Mononuclear cell (primary cell): ENCODE measurements around the gene PDCD1LG2. TPM values are rescaled to one million over a fixed set of nuclear protein-coding genes. Genes with fewer than 3 reads are reported as not detected.
"Not testable (repeated sequence)": the region's sequence is repeated elsewhere in the genome, so short reads cannot be mapped to it uniquely, and the experiment has no call there.

Source experiments
- H3K27me3 ChIP-seq: 2 replicates; pipeline ENCODE4 v1.6.0; 2011; ENCODE audit warnings: low read length, control low read depth; ENCODE audit not compliant: insufficient read depth
- H3K4me1 ChIP-seq: 2 replicates; pipeline ENCODE4 v1.5.1; 2011; ENCODE audit warnings: mild to moderate bottlenecking, low read length, control low read depth; ENCODE audit not compliant: insufficient read depth
- H3K4me3 ChIP-seq: 2 replicates; pipeline ENCODE4 v1.5.1; 2011; ENCODE audit warnings: mild to moderate bottlenecking, low read length, moderate library complexity
- H3K9me3 ChIP-seq: 2 replicates; pipeline ENCODE4 v1.5.1; 2011; ENCODE audit warnings: low read depth, mild to moderate bottlenecking, control low read depth, low read length
- total RNA-seq: library from RNA; depleted of rRNA; stranded (reverse); fragments of >200 nt; gene quantifications from one replicate; pipeline ENCODE4 v1.2.3, GENCODE V29; 2012

The PDCD1LG2 gene
- not detected for total RNA-seq

GRCh38 chr9:5510360-5510931 is at the start of gene PDCD1LG2:
Gene PDCD1LG2, plus strand, starts transcription at chr9:5510531. Its CDS starts 12,016 bp downstream, at chr9:5522547.
- Histone ChIP-seq H3K4me3 (no peak within 1 kb of the TSS), H3K4me1 (peaks cover 40% of the 10 kb centered on the region), H3K27me3 (no peaks in the 10 kb centered on the region), H3K9me3 (no peaks in the 10 kb centered on the region)

GRCh38 chr9:5464831-5465330 is 45.5 kb upstream of the PDCD1LG2 start:
- H3K27me3 ChIP-seq, H3K4me3 ChIP-seq, H3K9me3 ChIP-seq: not testable (repeated sequence)
- peaks cover 23% of the 10 kb centered on the region for H3K4me1 ChIP-seq

GRCh38 chr9:5466005-5466404 is 44.3 kb upstream of the PDCD1LG2 start:
- no peak overlapping the region for H3K4me3 ChIP-seq
- no peaks in the 10 kb centered on the region for H3K9me3 ChIP-seq
- no peaks in the 10 kb centered on the region for H3K27me3 ChIP-seq
- H3K4me1 ChIP-seq = peaks cover 17% of the 10 kb centered on the region

GRCh38 chr9:5466766-5467165 is 43.6 kb upstream of the PDCD1LG2 start:
- Histone ChIP-seq H3K4me1 (peaks cover 17% of the 10 kb centered on the region), H3K27me3 (no peaks in the 10 kb centered on the region), H3K9me3 (no peaks in the 10 kb centered on the region), H3K4me3 (no peak overlapping the region)

- Histone ChIP-seq H3K4me3 (no peak overlapping the region), H3K27me3 (no peaks in the 10 kb centered on the region), H3K4me1 (peaks cover 17% of the 10 kb centered on the region), H3K9me3 (no peaks in the 10 kb centered on the region)
These were observed 41.5 kb upstream of the PDCD1LG2 start for GRCh38 chr9:5468850-5469249.

- H3K9me3 ChIP-seq = no peaks in the 10 kb centered on the region
- H3K27me3 ChIP-seq = no peaks in the 10 kb centered on the region
- H3K4me1 ChIP-seq = peaks cover 14% of the 10 kb centered on the region
- no peak overlapping the region for H3K4me3 ChIP-seq
These were observed 40.2 kb upstream of the PDCD1LG2 start for GRCh38 chr9:5470122-5470521.

GRCh38 chr9:5470816-5471215 is 39.5 kb upstream of the PDCD1LG2 start:
- H3K9me3 ChIP-seq = no peaks in the 10 kb centered on the region
- H3K4me3 ChIP-seq = no peak overlapping the region
- peaks cover 8% of the 10 kb centered on the region for H3K4me1 ChIP-seq
- H3K27me3 ChIP-seq = no peaks in the 10 kb centered on the region

GRCh38 chr9:5475611-5476010 is 34.7 kb upstream of the PDCD1LG2 start:
- H3K9me3 ChIP-seq, H3K27me3 ChIP-seq, H3K4me1 ChIP-seq, H3K4me3 ChIP-seq: not testable (repeated sequence)

- H3K27me3 ChIP-seq = no peaks in the 10 kb centered on the region
- H3K4me1 ChIP-seq = peaks cover 4% of the 10 kb centered on the region
- H3K4me3 ChIP-seq = no peak overlapping the region
- H3K9me3 ChIP-seq = no peaks in the 10 kb centered on the region
These were observed 32.1 kb upstream of the PDCD1LG2 start for GRCh38 chr9:5478206-5478605.

- Histone ChIP-seq H3K27me3 (no peaks in the 10 kb centered on the region), H3K9me3 (no peaks in the 10 kb centered on the region), H3K4me1 (peaks cover 4% of the 10 kb centered on the region), H3K4me3 (no peak overlapping the region)
These were observed 30.2 kb upstream of the PDCD1LG2 start for GRCh38 chr9:5479994-5480694.

- H3K9me3 ChIP-seq = no peaks in the 10 kb centered on the region
- no peak overlapping the region for H3K4me3 ChIP-seq
- peaks cover 4% of the 10 kb centered on the region for H3K4me1 ChIP-seq
- H3K27me3 ChIP-seq = no peaks in the 10 kb centered on the region
These were observed 29.4 kb upstream of the PDCD1LG2 start for GRCh38 chr9:5480919-5481318.

GRCh38 chr9:5481322-5482040 is 28.9 kb upstream of the PDCD1LG2 start:
- Histone ChIP-seq H3K27me3 (no peaks in the 10 kb centered on the region), H3K9me3 (no peaks in the 10 kb centered on the region), H3K4me3 (no peak overlapping the region), H3K4me1 (peaks cover 4% of the 10 kb centered on the region)

GRCh38 chr9:5482194-5482593 is 28.1 kb upstream of the PDCD1LG2 start:
- no peak overlapping the region for H3K4me3 ChIP-seq
- H3K4me1 ChIP-seq = peaks cover 4% of the 10 kb centered on the region
- H3K27me3 ChIP-seq = no peaks in the 10 kb centered on the region
- H3K9me3 ChIP-seq = no peaks in the 10 kb centered on the region

- H3K4me1 ChIP-seq = peaks cover 1% of the 10 kb centered on the region
- no peak overlapping the region for H3K4me3 ChIP-seq
- no peaks in the 10 kb centered on the region for H3K9me3 ChIP-seq
- H3K27me3 ChIP-seq = no peaks in the 10 kb centered on the region
These were observed 27.0 kb upstream of the PDCD1LG2 start for GRCh38 chr9:5483306-5483705.

GRCh38 chr9:5485378-5486085 is 24.8 kb upstream of the PDCD1LG2 start:
- H3K4me3 ChIP-seq = no peak overlapping the region
- H3K9me3 ChIP-seq = no peaks in the 10 kb centered on the region
- peaks cover 10% of the 10 kb centered on the region for H3K4me1 ChIP-seq
- H3K27me3 ChIP-seq = no peaks in the 10 kb centered on the region
